Fibroblast of pulmonary artery (primary cell): Measurements from ENCODE around the gene GAK.

Source experiments
- DNase-seq: peaks from one replicate; pipeline ENCODE4 v3.0.0-alpha.2; 2010; ENCODE audit warnings: low read depth
- H3K4me3 ChIP-seq: replicated peaks from 2 replicates; pipeline ENCODE4 v1.5.1; 2011; ENCODE audit warnings: low read depth, mild to moderate bottlenecking, control low read depth, low read length, moderate library complexity
- TF ChIP-seq, protein P1 (sequence below): IDR thresholded peaks from 2 replicates; pipeline ENCODE4 v1.5.1; 2011; ENCODE audit warnings: mild to moderate bottlenecking, control low read depth, low read length, inconsistent platforms; ENCODE audit errors: missing control alignments

The GAK gene

DNA sequence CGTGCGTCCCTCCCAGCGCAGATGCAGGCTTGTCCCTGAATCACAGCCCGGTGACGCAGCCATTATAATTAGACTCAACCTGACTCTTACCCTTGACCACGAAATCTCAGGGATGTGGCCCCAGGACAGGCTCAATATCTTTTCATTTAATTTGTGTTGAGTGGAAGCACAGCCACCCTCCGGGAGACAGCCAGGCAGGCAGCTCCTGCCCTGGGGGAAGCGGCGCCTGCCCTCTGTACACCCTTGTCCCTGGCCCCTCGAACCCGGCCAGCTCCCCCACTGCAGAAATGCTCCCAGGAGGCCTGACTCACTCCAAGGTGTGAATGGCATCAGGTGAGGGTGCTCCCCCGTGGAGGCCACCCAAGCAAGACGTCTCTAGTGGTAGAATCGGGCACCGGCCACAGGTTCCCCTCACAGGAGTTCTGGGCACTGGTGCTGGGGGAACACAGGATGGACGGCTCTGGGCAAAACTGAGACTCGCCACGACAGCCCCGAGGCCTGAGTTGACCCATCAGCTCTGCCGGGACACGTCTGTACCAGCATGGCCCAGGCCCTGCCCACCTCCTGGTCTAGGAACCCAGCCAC, 108.8 kb downstream of the GAK start:
- H3K4me3 ChIP-seq, result no peak overlapping the region
- TF ChIP-seq, protein P1, sequence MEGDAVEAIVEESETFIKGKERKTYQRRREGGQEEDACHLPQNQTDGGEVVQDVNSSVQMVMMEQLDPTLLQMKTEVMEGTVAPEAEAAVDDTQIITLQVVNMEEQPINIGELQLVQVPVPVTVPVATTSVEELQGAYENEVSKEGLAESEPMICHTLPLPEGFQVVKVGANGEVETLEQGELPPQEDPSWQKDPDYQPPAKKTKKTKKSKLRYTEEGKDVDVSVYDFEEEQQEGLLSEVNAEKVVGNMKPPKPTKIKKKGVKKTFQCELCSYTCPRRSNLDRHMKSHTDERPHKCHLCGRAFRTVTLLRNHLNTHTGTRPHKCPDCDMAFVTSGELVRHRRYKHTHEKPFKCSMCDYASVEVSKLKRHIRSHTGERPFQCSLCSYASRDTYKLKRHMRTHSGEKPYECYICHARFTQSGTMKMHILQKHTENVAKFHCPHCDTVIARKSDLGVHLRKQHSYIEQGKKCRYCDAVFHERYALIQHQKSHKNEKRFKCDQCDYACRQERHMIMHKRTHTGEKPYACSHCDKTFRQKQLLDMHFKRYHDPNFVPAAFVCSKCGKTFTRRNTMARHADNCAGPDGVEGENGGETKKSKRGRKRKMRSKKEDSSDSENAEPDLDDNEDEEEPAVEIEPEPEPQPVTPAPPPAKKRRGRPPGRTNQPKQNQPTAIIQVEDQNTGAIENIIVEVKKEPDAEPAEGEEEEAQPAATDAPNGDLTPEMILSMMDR, result no peak
- DNase-seq, result no peak

DNA sequence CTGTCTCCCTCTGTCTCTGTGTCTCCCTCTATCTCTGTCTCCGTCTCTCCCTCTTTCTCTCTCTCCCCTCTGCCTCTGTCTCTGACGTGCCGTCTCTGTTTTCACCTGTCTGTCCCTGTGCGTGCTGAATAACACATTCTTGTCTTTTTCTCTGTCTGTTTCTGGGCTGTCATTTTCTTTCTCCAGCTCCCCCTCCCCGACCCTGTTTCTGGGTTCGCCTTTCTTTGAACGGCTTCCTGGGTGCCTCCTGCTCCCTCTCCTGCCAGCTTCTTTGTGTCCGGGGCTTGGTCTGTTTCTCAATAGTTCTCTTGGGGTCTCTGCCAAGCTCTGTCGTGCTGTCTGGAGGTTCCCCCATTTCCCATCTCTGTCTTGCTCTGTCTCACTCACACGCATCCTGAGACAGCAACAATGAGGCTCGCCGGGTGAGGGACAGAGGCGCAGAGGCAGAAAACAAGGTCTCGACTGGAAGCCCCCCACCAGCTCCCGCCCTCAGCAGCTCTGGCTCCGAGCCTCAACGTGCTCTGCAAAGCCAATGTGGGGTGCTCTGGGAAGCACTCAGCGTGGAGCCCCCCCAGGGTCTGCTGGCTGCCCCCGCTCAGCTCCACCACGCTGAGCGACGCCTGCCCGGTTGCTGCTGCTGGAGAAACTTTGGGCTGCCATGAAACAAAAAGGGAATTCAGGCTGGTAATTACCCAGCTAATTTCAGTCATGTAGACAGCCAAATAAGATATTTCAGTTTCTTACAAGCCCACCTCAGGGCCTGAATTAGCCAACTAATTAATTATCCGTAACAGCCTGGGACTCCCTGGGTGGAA, 109.5 kb downstream of the GAK start:
- no peak overlapping the region for H3K4me3 ChIP-seq
- TF ChIP-seq, protein P1, result no peak
- no peak for DNase-seq

DNA sequence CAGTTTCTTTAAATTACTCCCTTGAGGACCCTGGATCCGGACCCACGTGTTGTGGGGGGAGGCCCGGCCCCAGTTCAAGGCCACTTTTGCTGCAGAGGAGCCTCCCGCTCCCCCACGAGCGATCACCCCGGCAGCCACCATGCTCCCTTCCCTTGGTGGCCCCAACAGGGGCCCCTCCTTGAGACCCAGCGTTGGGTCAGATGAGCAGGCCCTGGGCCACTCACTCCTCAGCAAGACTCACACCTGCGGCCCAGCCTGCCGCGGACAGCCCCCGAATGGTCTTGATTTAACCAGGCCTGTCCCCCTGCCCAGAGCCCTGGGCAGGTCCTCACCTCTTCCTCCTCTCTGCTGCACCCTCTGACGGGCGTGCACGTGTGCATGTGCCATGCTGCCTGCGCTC, 110.5 kb downstream of the GAK start:
- H3K4me3 ChIP-seq, result no peak overlapping the region
- TF ChIP-seq, protein P1, result no peak
- no peak for DNase-seq

DNA sequence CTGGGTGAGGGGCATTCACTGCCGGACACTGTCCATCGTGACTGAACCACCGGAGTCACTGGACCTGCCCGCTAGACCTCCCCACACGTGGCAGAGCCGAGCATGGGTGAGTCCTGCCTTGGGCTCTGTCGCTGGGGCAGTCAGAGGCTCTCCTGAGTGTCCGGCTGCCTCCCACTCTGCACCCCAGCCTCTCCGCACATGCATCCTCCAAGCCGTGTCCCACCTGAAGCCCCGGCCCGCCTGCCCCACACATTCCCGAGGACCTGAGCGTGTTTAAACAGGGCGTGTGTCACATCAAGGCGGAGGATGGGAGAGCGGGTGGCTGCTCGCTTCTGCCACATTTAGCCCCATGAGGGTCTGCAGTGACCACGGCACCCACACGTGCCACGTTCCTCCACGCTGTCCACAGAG, 110.9 kb downstream of the GAK start:
- TF ChIP-seq, protein P1, result no peak
- H3K4me3 ChIP-seq, result no peak overlapping the region
- DNase-seq, result no peak

DNA sequence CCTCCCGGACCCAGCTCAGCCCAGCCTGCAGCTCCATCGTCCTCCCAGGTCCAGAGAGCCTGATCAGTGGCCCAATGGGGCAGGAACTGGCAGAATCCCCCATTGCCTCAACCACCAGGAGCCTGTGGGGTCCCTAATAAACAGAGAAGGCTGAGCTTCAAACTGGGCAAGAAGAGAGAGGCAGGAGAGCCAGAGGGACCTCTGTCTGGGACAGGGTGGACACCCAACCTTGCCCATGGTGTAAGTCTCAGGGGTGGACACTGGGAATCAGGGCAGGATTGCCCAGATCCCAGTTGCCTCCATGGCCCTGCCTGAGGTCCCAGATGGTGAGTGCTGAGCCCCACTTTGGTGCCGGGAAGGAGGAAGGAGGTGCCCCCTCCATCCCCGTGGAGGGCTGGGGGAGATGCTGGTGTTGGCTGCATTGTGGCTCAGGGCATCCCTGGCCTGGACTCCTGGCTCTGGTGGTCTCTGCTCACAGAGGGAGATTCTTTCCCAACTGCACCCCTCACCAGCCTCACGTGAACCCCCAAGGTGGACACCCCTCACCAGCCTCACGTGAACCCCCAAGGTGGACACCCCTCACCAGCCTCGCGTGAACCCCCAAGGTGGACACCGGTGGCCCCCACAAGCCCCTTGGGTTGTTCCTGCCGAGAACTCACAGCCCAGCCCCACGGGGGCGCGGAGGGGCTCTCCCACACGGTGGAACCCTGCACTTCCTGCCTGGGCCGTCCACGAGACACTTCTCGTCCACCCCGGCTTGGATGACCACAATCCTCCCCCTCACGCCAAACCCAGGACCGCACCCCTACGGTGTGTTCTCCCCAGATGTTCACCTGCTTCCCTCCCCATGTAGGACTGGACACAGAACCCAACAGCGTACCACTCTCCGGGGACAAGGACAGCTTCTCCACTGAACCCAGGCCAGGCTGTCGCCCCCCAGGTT, 111.6 kb downstream of the GAK start:
- no peak for DNase-seq
- no peak overlapping the region for H3K4me3 ChIP-seq
- TF ChIP-seq, protein P1, result no peak

DNA sequence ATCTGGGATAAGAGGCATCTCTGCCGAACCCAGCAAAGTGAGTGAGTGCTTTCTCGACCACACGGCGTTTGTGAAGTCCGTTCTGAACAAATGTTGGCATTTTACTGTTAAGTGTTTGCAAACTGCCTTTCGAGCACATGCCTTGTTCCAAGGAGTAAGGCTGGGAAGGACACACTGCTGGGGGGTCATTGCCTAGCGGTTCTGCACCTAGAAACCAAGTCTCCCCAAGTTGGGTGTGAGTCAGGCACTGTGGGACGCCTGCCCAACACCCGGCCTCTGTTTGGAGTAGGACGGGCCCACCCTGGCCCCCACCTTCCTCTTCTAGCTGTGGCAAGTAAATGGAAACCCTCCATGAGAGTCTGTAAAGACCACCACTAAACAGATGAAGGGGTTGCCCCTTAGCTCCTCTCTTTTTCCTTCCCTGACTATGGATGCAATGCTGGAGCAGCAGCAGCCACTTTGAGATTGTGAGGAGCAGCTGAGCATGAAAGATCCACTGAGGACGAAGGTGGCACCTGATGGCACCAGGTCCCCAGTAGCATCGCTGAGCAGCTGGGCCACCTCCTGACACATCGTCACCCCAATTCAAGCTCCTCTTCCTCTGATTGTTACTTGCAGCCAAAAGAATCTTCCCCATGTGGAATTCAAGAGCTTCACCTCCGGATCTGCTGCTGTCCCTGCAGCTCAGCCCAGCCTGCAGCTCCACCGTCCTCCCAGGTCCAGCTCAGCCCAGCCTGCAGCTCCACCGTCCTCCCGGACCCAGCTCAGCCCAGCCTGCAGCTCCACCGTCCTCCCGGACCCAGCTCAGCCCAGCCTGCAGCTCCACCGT, 112.5 kb downstream of the GAK start:
- H3K4me3 ChIP-seq, result no peak overlapping the region
- no peak for DNase-seq
- TF ChIP-seq, protein P1, result no peak
